ENCODE data around the gene MSI1.
A peak's percentile ranks its signal among the peaks of the same experiment; 100 is the strongest.

MSI1 gene

DNA sequence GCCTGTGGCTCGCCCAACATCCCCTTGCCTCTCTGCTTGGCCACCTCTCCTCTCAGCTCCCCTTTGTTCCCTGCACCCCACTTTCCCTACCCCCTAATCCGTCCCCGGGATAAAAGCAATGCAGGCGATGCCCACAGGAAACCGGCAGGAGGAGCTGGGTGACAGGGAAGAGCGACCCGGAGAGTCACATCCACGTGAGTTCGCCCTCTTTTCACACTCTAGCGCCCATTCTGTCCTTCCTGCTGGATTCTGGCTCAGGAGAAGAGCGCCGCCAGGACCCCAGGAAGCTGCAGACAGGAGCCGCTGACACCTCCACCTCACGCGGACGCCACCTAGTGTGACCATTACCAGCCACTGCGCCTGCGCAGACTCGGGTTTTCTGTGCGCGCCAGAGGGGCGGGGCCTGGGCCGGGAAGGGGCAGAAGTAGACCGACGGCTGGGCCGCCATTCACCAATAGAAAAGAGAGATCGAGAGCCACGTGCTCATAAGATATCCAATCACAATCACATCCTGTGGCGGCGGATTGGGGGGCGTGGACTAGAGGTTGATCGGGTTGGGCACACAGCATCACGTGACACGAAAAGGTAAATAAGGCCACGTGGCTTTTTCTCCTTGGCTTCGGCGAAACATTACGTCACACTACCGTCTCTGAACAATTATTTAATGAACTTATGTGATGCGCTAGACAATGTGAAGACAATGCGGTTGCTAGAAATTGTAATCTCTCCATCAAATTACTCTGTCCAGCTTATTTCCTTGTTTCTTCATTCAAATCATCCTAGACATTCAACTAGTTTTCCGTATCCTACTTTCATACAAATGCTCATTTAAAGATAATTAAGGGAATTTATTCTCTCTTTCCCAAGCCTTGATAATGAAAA lies 51.5 kb downstream of the MSI1 start:
- DNase-seq, result peak; percentile 100

DNA sequence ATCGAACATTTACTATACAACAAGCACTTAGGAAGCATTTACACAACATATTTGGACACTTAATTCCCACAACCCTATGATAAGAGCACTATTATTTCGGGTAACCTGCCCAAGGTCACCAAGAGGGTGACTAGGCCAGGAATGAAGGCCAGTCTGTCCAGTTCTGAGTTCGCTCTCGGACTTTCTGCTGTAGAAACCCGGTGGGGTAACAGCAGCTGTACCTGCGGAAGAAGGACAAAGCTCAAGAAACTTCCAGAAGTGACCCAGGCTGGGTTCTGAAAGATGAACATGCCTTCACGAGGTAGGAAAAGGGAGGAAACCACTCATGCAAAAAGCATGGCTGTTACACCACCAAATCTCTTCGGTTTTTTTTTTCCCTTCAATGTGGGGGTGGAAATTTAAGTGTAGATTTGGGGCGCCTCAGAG lies 52.2 kb downstream of the MSI1 start:
- DNase-seq, result no peak

DNA sequence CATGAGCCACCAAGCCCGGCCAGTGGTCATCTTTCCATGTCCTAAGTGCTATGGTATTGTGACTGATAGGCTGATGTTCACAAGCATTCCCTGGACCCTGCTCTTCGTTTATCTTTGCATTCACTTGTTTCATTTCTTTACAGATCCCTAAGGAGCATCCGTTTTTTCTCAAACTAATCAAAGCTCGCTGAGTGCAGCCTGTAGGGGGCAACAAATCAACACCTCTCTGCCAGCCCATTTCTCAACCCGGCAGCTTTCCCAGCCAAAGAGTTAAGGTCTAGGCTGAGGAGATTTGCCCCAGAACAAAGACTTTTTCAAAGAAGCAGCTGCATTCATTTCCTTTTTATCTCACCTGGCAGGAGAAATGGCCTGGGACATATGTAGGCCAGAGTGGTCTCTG lies 54.7 kb downstream of the MSI1 start:
- DNase-seq, result no peak

DNA sequence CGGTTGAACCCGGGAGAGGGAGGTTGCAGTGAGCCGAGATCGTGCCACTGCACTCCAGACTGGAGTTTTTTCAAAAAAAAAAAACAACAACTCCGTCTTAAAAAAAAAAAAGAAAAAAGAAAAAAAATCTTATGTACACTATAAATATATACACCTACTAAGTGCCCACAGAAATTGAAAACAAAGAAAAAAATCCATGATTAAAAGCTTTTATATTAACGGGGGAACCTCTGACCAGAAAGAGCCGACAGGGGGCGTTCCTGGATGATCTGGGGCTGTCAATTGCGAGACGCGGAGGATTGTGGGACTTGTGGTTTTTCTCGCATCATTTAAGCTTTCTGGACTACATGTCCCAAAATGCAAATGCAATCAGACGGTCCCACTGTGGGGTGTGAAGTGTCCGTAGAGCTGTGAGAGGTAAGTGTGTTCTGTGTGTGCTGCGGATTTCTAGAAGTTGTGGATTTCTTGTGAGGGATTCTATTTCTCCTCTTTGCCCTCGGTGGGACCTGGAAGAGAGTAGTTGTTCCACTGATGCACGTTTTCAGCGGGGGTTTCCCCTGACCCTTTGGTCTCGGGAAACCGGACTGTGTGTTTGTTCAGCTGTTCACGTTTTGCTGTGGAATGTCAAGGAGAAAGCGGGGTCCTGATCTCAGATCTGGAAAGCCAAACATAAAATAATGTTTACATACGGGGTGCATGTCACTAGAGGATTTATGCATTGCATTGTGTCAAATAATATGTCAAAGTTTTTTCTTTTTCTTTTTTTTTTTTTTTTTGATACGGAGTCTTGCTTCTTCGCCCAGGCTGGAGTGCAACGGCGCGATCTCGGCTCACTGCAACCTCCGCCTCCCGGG lies 66.8 kb downstream of the MSI1 start, which contains the start of gene SIRT4:
TSS of gene SIRT4 (plus strand) at position 360 of the 854 bp plus-strand sequence. CDS start 1,241 bp downstream, outside the sequence.
- peak; percentile 78 to 85 for DNase-seq

DNA sequence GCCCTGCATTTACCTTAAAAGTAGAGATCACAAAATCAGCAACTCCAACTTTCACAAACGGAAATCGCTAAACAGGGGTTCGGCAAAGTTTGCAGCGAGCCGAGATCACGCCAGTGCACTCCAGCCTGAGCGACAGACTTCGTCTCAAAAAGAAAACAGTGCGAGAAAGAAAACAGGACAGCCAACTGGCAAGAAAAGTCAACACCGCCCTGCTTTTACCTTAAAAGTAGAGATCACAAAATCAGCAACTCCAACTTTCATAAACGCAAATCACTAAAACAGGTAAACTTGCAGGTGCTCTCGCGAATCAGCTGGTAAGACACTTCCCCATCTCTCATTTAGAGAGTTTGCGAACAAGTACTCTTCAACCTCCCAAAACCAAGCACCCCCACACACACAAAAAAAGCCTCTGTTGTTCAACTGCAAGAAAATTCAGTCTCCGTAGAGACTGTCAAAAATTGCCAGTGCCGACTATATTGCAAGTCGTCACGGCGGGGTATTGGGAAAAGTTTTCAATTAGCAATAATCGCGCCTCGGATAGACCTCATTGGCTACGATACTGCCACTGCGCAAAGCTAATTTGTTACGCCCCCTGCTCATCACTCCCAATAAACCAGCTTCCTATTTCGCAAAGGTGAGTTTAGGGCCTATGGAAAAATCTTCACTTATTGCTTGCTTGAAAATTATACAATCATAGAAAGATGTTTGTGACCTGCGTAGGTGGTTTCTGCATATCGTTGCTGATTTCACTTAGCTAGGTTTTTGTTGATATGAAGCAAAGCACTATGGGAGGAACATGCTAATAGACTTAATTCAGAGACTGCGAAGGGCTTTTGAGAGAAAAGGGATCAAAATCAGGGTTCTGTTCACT lies 76.1 kb downstream of the MSI1 start, which contains the start of gene RNU4-1:
TSS of gene RNU4-1 (minus strand) at position 577 of the 871 bp plus-strand sequence.
- DNase-seq, result peak; percentile 51 to 78

DNA sequence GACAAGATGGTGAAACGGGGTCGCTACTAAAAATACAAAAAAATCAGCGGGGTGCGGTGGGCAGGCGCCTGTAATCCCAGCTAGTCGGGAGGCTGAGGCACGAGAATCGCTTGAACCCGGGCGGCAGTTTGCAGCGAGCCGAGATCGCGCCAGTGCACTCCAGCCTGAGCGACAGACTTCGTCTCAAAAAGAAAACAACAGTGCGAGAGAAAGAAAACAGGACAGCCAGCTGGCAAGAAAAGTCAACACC lies 76.6 kb downstream of the MSI1 start:
- no peak for DNase-seq
